EH (cell line): ENCODE data around the gene DYNLL1.
"Not testable (repeated sequence)": the region's sequence is repeated elsewhere in the genome, so short reads cannot be mapped to it uniquely, and the experiment has no call there.

Experiments used
- DNase-seq: peaks from one replicate; pipeline ENCODE4 v3.0.0-alpha.2; 2015; ENCODE audit warnings: low read depth

Gene DYNLL1

DNA sequence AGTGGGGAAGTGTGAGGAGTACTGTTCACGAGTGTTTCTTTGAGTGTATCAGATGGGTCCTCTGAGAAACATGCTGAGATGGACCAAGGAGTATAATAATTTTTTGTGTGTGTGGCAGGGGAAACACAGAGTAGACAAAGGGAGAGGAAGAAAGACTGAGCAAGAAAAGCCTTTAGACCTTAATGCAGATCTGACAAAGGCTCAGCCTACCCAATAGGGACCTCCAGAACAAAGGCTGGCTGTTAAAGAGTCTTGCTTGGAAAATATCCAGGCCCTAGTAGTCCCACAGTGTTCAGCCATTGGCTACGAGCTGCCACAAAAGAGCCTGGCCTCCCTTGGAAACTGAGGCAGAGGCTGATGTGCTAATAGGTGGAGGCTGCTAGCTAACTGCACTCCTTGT lies 19.6 kb downstream of the DYNLL1 start:
- DNase-seq = no peak

DNA sequence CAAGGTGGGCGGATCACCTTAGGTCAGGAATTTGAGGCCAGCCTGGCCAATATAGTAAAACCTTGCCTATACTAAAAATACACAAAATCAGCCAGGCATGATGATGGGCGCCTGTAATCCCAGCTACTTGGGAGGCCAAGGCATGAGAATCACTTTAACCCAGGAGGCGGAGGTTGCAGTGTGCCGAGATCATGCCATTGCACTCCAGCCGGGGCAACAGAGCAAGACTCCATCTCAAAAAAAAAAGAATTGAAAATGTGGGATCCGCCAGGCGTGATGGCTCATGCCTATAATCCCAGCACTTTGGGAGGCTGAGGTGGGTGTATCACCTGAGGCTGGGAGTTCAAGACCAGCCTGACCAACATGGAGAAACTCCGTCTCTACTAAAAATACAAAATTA lies 23.4 kb downstream of the DYNLL1 start:
- DNase-seq = not testable (repeated sequence)

DNA sequence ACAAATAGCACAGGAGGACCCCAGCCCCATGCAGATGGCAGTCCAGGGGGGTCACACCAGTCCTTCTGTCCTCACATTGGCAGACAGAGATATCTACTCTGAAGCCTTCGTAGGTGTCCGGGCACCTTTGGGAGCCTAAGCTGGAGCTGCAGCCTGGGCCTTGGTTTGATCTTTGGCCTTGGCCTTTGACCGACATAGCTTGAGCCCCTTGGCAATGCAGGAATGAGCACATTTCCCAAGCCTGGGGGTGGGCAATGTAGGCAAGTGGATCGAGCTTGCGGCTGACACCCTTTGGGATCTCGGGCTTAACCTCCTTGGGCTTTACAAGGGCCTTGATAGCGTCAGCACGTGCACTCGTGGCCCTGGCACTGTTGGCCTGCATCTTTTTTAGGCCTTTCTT lies 26.7 kb downstream of the DYNLL1 start:
- DNase-seq = no peak

DNA sequence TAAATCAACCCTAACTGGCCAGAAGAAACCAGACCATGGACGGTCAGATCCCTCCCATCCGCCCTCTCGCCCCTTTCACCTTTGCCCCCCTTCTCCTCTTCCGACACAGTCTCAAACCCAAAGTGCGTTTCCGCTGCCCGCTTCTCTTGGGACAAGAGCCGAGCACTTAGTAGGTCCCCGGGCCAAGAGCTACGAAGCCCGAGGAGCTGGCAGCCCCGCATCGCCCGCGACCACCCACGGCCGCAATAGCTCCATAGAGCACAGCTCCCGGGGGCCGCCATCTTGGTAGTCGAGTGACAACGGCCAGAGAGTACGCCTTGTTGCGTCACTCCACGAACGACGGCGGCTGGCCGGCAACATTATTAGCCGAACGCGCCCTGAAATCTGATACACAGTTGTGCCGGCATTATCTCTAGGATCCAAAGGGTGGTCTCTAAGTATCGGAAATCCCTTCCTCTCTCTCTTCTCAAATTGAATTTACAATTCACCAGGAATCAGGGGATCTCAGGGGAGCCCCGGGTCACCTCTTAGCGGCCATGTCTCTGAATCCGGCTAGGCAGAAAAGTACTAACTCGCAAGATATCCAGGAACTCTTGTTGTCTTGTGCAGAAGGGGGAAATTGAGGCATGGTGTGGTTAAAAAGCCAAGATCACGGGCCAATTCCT lies 33.1 kb downstream of the DYNLL1 start, which contains the start of gene COQ5:
TSS of gene COQ5 (minus strand) at position 298 of the 665 bp plus-strand sequence. CDS start at position 281, 17 bp downstream.
- DNase-seq = peak; percentile 86

DNA sequence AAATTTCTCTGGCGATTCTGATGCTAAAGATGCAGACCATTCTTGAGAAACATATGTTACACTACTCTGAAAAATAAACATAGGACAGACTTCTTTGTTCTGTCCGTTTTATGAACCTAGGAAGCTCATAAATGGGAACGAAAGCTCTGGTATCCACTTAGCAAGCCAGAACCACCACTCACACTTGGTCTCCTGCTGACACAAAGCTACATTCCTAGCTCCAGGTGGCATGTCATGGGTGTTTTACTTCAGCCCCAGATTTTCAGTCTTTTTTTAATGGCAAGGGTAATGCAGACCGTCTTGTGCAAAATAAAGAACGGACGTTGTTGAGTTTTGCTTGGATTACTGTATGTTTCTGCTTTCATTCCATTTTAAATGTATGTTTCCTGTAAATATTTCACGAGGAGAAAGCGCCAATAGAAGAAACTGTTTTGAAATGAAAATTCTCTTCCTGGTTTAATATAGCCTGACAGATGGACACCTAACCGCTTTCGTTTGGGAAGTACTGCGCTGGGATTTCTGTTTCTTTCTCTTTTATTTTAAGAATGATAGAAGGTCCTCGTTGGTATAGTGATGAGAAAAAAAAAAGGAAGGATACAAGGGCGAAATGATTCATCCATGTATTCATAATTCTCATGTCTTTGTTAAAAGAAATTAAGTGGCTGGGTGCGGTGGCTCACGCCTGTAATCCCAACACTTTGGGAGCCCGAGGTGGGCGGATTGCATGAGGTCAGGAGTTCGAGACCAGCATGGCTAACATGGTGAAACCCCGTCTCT lies 33.9 kb downstream of the DYNLL1 start:
- DNase-seq = peak; percentile 56

DNA sequence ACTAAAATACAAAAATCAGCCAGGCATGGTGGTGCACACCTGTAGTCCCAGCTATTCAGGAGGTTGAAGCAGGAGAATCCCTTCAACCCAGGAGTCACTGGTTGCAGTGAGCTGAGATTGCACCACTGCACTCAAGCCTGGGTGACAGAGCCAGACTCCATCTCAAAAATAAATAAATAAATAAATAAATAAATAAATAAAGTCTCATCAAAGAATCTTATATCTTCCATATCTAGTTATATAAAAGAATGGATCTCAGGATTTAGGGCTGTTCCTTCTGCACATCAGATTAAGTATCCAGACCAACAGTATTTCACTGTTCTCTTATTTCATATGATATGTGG lies 34.5 kb downstream of the DYNLL1 start:
- not testable (repeated sequence) for DNase-seq

DNA sequence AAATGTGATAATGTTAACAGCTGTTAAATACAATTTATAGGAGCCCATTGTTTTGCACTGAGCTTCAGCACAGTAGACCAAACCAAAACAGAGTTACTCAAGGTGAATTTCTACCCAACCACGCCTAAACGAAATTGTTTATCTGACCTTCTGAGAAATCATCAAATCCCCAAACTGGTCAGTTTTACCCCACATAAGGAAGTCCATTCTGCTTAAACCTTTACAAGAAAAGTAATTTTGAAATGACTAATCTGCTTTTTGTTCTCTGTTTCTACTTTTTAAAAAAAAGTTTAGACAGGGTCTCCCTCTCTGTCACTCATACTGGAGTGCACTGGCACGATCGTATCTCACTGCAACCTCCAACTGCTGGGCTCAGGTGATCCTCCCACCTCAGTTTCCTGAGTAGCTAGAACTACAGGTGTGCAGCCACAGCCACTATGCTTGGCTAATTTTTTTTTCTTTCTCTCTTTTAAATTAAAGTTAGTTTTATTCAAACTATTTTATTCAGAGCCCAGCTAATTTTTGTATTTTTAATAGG lies 36.9 kb downstream of the DYNLL1 start:
- no peak for DNase-seq

DNA sequence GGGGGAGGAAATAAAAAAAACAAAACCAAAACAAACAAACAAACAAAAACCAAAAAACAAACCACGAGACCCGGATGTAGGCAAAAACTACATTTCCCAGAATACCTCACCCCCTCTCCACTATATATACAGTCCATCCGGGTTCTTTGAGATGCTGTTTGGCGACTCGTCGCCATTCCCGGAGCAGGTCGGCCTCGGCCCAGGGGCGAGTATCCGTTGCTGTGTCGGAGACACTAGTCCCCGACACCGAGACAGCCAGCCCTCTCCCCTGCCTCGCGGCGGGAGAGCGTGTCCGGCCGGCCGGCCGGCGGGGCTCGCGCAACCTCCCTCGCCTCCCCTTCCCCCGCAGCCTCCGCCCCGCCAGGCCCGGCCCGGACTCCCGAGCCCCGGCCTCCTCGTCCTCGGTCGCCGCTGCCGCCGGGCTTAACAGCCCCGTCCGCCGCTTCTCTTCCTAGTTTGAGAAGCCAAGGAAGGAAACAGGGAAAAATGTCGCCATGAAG lies 38.3 kb downstream of the DYNLL1 start, which contains the start of gene RNF10:
TSS of gene RNF10 (plus strand) at position 154 of the 500 bp plus-strand sequence. CDS start 456 bp downstream, outside the sequence.
- DNase-seq = peak; percentile 85

DNA sequence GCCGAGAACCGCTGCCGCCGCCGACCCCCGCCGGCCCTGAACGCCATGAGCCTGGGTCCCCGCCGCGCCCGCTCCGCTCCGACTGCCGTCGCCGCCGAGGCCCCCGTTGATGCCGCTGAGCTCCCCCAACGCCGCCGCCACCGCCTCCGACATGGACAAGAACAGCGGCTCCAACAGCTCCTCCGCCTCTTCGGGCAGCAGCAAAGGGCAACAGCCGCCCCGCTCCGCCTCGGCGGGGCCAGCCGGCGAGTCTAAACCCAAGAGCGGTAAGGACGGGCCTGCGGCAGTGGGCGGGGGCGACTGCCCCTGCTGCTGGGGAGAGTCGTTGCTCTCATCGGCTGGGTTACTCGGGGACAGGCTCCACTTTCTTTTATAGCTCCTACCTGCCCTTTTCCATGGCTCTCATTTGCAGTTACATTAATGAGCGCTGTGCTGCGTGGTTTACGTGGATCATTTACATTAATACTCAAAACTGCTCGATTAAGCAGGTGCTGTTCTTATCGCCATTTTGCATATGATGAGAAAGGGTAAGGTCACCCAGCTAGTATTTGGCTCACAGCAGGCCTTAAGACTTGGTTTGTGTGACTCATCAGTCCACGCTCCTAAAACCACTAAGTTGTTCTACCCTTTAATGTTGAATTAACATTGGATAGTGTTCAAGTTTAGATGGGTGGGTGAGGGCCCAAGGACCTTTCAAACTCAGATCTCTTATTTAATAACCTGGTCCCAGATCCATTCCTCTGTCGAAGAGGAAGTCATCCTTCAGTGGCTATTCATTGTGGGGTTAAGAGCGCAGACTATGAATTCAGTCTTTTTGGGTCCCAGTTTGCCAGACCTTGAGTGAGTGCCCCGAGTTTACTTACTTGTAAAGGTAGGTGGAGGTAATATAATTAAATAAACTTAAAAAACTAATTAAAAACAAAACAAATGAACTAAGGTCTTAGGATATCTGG lies 39.1 kb downstream of the DYNLL1 start:
- DNase-seq = peak; percentile 83

DNA sequence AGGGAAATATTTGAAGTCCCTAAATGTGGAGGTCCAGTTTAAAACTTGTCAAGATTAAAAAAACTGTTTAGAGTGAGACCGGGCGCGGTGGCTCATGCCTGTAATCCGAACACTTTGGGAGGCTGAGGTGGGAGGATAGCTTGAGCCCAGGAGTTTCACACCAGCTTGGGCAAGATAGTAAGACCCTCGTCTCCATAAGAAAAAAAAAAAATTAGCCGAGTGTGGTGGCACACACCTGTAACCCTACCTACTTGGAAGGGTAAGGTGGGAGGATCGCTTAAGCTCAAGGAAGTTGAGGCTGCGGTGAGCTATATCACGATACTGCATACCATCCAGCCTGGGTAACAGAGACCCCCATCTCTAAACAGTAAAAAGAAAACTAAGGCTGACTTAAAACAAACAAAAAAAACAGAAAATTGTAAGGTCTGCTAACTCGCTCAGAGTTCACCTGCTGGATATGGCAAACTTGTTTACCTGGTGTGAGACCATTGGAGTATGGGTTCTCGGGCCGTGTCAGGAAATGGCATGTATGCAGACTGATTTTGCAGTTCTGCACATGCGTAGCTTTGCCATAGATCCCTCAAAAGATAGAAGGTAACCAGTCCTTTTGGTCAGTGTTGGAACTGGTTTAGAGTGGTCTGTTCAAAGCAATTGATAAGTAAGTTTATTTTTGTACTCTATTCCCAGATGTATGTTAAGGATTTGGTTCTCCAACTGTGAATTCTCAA lies 40.3 kb downstream of the DYNLL1 start:
- DNase-seq = no peak

DNA sequence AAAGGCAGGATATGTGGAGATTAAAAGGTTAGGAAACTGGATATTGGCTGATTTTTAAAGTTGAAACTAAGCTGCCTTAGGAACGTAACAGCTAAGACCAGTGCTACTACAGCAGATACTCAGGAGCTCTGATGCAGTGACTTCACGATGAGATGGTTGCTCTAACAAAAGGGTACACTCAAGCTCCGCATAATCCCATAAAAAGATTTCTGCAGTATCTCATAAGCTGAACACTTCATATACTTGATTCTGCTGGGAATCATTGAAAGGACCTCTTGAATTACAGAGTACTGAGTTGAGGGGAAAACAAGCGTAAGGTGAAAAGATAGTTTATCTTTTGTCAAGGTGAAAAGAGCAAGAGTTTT lies 41.9 kb downstream of the DYNLL1 start:
- no peak for DNase-seq

DNA sequence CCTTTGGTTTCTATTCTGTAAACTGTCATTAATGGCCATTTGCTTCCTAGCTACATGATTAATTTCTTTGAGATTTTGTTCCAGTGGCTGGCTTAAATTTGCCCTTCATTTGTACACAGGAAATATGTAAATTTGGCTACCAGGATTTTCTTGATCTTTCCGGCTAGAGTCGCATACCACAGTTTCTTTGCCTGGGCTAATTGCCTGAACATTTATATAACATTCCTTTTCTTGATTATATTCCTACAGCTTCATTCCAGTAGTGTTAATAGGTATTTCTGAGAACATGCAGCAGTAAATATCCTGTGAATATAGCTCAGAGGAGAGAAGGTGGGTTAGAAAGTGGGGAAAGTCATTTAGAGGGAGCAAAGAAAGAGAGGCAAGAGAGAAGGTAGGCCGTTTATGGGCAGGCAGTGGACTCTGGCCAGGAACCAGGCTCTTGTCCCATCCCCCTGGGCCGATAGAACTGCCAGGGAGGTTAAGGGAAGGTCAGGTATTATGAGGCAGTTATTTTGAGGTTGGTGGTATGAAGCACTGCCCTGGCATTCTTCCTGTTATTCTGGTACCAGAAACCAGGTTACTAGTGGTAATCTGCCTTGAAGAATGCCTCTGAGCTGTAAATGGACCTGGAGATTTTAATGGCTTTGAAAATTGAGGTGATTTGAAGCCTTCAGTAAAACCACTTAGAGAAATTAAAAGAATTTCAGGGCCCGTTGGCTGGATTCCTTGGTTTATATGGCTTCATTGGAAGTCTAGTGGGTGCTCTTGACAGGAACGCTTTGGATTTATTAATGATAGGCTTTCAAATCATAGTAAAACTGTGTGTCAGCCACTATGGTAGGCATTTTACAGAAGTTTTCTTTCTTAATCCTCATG lies 42.6 kb downstream of the DYNLL1 start:
- peak; percentile 80 for DNase-seq

DNA sequence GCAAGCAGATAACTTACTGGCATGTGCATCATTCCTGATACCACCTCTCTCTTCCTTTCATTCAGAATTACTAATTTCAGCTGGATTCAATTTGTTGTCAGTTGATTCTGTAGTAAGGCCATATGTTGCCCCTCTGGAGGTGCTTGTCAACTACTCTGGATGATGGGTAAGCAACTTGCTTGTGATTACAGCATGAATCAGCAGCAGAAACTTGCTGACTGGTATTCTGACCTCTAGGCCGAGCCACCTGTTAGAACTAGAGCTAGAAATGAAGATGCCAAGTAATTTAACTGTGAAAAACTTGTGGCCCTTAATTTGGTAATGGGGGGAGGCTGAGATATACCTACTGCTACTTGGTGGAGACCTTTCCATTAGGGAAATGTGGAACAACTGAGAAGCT lies 43.4 kb downstream of the DYNLL1 start:
- DNase-seq = peak; percentile 25

DNA sequence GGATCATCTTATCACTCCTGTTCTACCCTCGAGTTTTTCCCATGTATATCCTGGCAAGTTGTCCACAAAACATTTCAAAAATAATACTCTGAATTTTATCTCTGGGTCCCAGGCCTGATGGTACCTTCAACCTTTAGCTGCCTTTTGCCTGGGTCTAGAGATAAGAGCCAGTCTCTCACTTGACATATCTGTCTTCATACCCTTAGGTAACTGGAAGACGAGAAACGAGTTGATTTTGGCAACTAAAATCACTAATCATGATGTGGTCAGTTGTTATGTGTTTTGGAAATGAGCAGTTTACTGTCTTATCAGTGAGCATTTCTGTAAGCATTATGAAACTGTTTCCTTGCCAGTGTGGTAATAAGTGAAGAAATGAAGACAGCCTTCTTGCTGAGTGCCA lies 44.5 kb downstream of the DYNLL1 start:
- no peak for DNase-seq

DNA sequence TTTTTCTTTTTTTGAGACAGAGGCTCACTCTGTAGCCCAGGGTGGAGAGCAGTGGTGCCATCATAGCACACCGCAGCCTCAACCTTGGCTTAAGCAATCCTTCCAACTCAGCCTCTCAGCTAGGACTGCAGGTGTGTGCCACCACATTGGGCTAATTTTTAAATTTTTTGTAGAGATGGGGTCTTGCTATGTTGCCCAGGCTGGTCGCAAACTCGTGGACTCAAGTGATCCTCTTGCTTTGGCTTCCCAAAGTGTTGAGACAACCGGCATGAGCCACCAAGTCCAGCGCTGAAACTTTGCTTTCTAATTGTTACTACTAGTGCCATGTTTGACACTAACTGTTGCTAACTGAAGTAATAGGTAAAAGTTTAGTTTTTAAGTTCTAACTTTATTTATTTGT lies 46.3 kb downstream of the DYNLL1 start:
- DNase-seq = no peak

DNA sequence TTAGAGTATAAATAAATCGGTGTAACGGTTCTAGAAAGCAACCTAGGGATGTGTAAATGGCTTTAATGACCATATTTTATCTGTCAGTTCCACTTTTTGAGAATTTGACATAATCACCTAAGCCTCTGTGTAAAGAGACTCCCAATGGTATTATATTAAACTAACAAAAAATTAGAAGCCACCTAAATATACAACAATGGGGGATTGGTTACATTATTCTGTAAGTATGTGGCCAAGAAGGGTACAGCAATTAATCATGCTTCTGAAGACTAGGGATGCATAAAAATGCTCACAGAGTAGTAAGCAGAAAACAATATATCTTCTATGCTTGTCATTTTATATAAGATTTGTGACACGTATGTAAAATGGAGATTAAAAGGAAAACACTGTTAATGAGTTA lies 48.8 kb downstream of the DYNLL1 start:
- no peak for DNase-seq

DNA sequence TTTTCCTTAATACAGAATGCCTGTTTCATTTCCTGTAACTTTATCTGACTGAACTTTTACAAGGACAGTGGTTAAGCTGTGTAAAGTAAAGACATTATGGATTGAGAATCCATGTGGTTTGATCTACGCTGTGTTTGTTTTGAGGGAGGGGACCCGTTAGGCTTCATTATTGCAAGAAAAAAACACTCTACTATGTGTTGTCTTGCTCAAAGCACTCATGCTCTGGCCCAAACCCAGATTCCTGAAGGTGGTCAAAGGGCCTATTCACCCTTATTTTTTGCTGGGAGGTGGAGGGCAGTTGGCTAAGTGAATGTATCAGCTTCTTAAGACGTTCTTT lies 50.1 kb downstream of the DYNLL1 start:
- DNase-seq = no peak
